ENCODE data around the gene CHRNA10.

CHRNA10 gene

GRCh38 chr11:3671334-3672254 is at the start of gene CHRNA10:
CHRNA10 (minus strand) TSS chr11:3671384; CDS start chr11:3671312, 72 bp downstream.
- no peak for DNase-seq

GRCh38 chr11:3712274-3712673 is 41.1 kb upstream of the CHRNA10 start:
- no peak for DNase-seq

- no peak for DNase-seq
Measured at GRCh38 chr11:3710485-3711259, 39.5 kb upstream of the CHRNA10 start.

- DNase-seq, result no peak
Measured at GRCh38 chr11:3709977-3710376, 38.8 kb upstream of the CHRNA10 start.

GRCh38 chr11:3707176-3707575 is 36.0 kb upstream of the CHRNA10 start:
- DNase-seq, result no peak

- DNase-seq, result no peak
Measured at GRCh38 chr11:3703383-3703782, 32.2 kb upstream of the CHRNA10 start.

GRCh38 chr11:3700910-3701309 is 29.7 kb upstream of the CHRNA10 start:
- no peak for DNase-seq

GRCh38 chr11:3700410-3700809 is 29.2 kb upstream of the CHRNA10 start:
- DNase-seq, result no peak

- DNase-seq, result no peak
Measured at GRCh38 chr11:3686751-3687150, 15.6 kb upstream of the CHRNA10 start.

GRCh38 chr11:3685923-3686322 is 14.7 kb upstream of the CHRNA10 start:
- no peak for DNase-seq

- DNase-seq, result no peak
Measured at GRCh38 chr11:3684819-3685172, 13.6 kb upstream of the CHRNA10 start.

GRCh38 chr11:3684129-3684818 is 13.1 kb upstream of the CHRNA10 start:
- no peak for DNase-seq

- no peak for DNase-seq
Measured at GRCh38 chr11:3683039-3683438, 11.9 kb upstream of the CHRNA10 start.

GRCh38 chr11:3679077-3679476 is 7.9 kb upstream of the CHRNA10 start:
- DNase-seq, result no peak

- no peak for DNase-seq
Measured at GRCh38 chr11:3675971-3676370, 4.8 kb upstream of the CHRNA10 start.

- DNase-seq, result no peak
Measured at GRCh38 chr11:3674189-3674588, 3.0 kb upstream of the CHRNA10 start.

- DNase-seq, result no peak
Measured at GRCh38 chr11:3669742-3670183, 1.4 kb downstream of the CHRNA10 start.

- no peak for DNase-seq
Measured at GRCh38 chr11:3669128-3669527, 2.1 kb downstream of the CHRNA10 start.

GRCh38 chr11:3667149-3668035 is 3.8 kb downstream of the CHRNA10 start:
- DNase-seq, result no peak

GRCh38 chr11:3666023-3666530 is 5.1 kb downstream of the CHRNA10 start:
- DNase-seq, result no peak

- no peak for DNase-seq
Measured at GRCh38 chr11:3665336-3666022, 5.7 kb downstream of the CHRNA10 start.

Data from cerebellar nuclear complex (tissue), 1 donor.